ENCODE data around the gene RNU6-9.

GRCh38 chr19:913080-913748 lies 19.9 kb downstream of the RNU6-9 start, which contains the start of gene R3HDM4:
- TF ChIP-seq CTCF (IDR thresholded peaks at IDR 0.05; ENCODE audit: insufficient read depth, low read depth, low read length): no peak
- TF ChIP-seq EZH2 (IDR thresholded peaks at IDR 0.05; ENCODE audit: insufficient read depth, low read length): no peak
